Keratinocyte (primary cell): Measurements from ENCODE around the gene RASEF. TPM values are rescaled to one million over a fixed set of nuclear protein-coding genes. Genes with fewer than 3 reads are reported as not detected.

Experiments
- DNase-seq: peaks from one replicate; pipeline ENCODE4 v3.0.0-alpha.2; 2011; ENCODE audit warnings: low read depth, missing footprints, low spot score
- FAIRE-seq: peaks from 2 replicates; lab custom pipeline; 2011; peaks lifted over from hg19 to GRCh38; lab: Jason Lieb, UNC
- H2AFZ ChIP-seq: 2 replicates; pipeline ENCODE4 v1.6.0; 2012; ENCODE audit warnings: low read length, control low read depth, inconsistent platforms; ENCODE audit not compliant: control insufficient read depth
- H3K27ac ChIP-seq: 2 replicates; pipeline ENCODE4 v1.5.1; 2011; ENCODE audit warnings: low read length; ENCODE audit not compliant: control insufficient read depth, insufficient read depth
- H3K27me3 ChIP-seq: 3 replicates; pipeline ENCODE4 v1.6.0; 2011; ENCODE audit warnings: low read length; ENCODE audit not compliant: control insufficient read depth, insufficient read depth; ENCODE audit errors: extremely low read depth
- H3K36me3 ChIP-seq, 2 experiments: 2 replicates in 1 of 2; 3 replicates in 1 of 2; pipeline ENCODE4 v1.5.1; 2011; ENCODE audit warnings: low read length in 2 of 2, mild to moderate bottlenecking in 1 of 2; ENCODE audit not compliant: control insufficient read depth in 2 of 2, insufficient read depth in 2 of 2; ENCODE audit errors: extremely low read depth in 1 of 2
- H3K4me1 ChIP-seq: 3 replicates; pipeline ENCODE4 v1.5.1; 2011; ENCODE audit warnings: low read length; ENCODE audit not compliant: control insufficient read depth, insufficient read depth; ENCODE audit errors: extremely low read depth
- H3K4me2 ChIP-seq: 3 replicates; pipeline ENCODE4 v1.6.0; 2011; ENCODE audit warnings: low read depth, low read length; ENCODE audit not compliant: control insufficient read depth, insufficient read depth; ENCODE audit errors: extremely low read depth
- H3K4me3 ChIP-seq, 3 experiments: fragments of 200-600 bp in 1 of 3; sonication (generic) in 1 of 3; 2 replicates in 2 of 3; 3 replicates in 1 of 3; pipeline ENCODE4 v1.5.1; 2011 to 2016; ENCODE audit warnings: low read length in 3 of 3, mild to moderate bottlenecking in 3 of 3, control low read depth in 2 of 3, inconsistent platforms in 1 of 3, low read depth in 1 of 3, mixed read lengths in 1 of 3, mixed run types in 1 of 3, moderate library complexity in 1 of 3; ENCODE audit not compliant: control insufficient read depth in 2 of 3, insufficient read depth in 2 of 3; ENCODE audit errors: extremely low read depth in 1 of 3
- H3K79me2 ChIP-seq: 2 replicates; pipeline ENCODE4 v1.6.0; 2012; ENCODE audit warnings: low read length; ENCODE audit not compliant: control insufficient read depth, insufficient read depth
- H3K9ac ChIP-seq: 3 replicates; pipeline ENCODE4 v1.6.0; 2011; ENCODE audit warnings: low read length; ENCODE audit not compliant: control insufficient read depth, insufficient read depth; ENCODE audit errors: extremely low read depth
- H3K9me1 ChIP-seq: 3 replicates; pipeline ENCODE4 v1.6.0; 2011; ENCODE audit warnings: low read length; ENCODE audit not compliant: control insufficient read depth, insufficient read depth; ENCODE audit errors: extremely low read depth
- H3K9me3 ChIP-seq: 2 replicates; pipeline ENCODE4 v1.5.1; 2012; ENCODE audit warnings: low read depth, low read length; ENCODE audit not compliant: control insufficient read depth
- H4K20me1 ChIP-seq: 3 replicates; pipeline ENCODE4 v1.6.0; 2011; ENCODE audit warnings: low read length; ENCODE audit not compliant: control insufficient read depth, insufficient read depth; ENCODE audit errors: extremely low read depth
- CTCF ChIP-seq, 3 experiments: IDR thresholded peaks in 1 of 3; conservative IDR thresholded peaks in 1 of 3; optimal IDR thresholded peaks in 1 of 3; 2 replicates in 2 of 3; 3 replicates in 1 of 3; pipeline versions ENCODE3 to v1.5.1; 2011; ENCODE audit warnings: low read length in 3 of 3, mild to moderate bottlenecking in 3 of 3, moderate library complexity in 2 of 3, control low read depth in 1 of 3, inconsistent platforms in 1 of 3; ENCODE audit not compliant: insufficient read depth in 2 of 3; ENCODE audit errors: extremely low read depth in 1 of 3
- EZH2 ChIP-seq: IDR thresholded peaks from one replicate; pipeline ENCODE4 v1.6.1; 2012; ENCODE audit warnings: inconsistent platforms, mild to moderate bottlenecking, low read length, moderate library complexity
- dilution Hi-C: fragments of 300-500 bp; cut with MboI; formaldehyde crosslinking; loops from one replicate; pipeline ENCODE4 v1.7.0; 2020; ENCODE audit warnings: low sequenced_read_pairs; ENCODE audit not compliant: extremely low pct_ligation_motif_present
- polyA plus RNA-seq, 5 experiments: library from polyadenylated mRNA; depleted of rRNA in 3 of 5; stranded (reverse) in 3 of 5; stranded (forward) in 1 of 5; unstranded in 1 of 5; fragments of >200 nt; gene quantifications; 1 replicate in 1 of 5; 2 replicates in 3 of 5; 3 replicates in 1 of 5; pipeline versions ENCODE4 v1.2.1 to v1.2.3, GENCODE V29; 2011 to 2012; ENCODE audit warnings: missing spikeins in 2 of 5, low read depth in 1 of 5, low replicate concordance in 1 of 5

Gene RASEF
- polyA plus RNA-seq, 1 donor (not counting 4 experiments of a cell fraction or from before 2014, with no cell fraction given): 0.28 TPM

DNA sequence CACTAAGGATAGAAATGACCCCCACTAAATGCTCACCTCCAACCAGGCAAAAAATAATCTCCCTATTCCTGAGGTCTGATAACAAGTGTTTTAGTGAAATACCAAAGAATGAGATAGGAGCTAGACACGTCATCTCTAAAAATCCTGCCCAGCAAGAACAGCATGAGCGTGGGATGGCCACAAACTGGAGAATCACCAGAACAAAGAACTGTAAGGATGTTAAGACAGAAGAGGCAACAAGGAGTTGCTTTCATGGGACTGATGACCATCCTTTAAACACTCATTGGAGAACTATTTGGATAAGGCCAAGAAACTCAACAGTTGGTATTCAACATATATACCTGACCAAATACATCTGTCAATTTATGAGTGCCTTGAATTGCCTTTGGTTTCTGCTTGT is 113.7 kb downstream of the RASEF start:
- dilution Hi-C loops: no loop called here
- no peak overlapping the region for H3K4me3 ChIP-seq
- no peaks in the 10 kb centered on the region for H3K36me3 ChIP-seq
- no peak for DNase-seq
- H3K27me3 ChIP-seq: no peaks in the 10 kb centered on the region
- no peaks in the 10 kb centered on the region for H3K9me1 ChIP-seq
- H4K20me1 ChIP-seq: no peaks in the 10 kb centered on the region
- no peak for FAIRE-seq
- H3K9ac ChIP-seq: no peak overlapping the region
- H3K4me1 ChIP-seq: no peaks in the 10 kb centered on the region
- H3K27ac ChIP-seq: no peak overlapping the region
- H2AFZ ChIP-seq: no peak overlapping the region
- no peaks in the 10 kb centered on the region for H3K9me3 ChIP-seq
- TF ChIP-seq EZH2: no peak
- TF ChIP-seq CTCF (optimal IDR thresholded peaks at IDR 0.05 in 1 of 3, IDR thresholded peaks at IDR 0.05 in 1 of 3, conservative IDR thresholded peaks at IDR 0.05 in 1 of 3; ENCODE audit: extremely low read depth in 1 of 3, insufficient read depth in 2 of 3, low read length in 3 of 3): no peak
- no peak overlapping the region for H3K4me2 ChIP-seq
- no peaks in the 10 kb centered on the region for H3K79me2 ChIP-seq

GRCh38 chr9:82940376-82940775 is 122.6 kb downstream of the RASEF start:
- Histone ChIP-seq H3K79me2 (no peaks in the 10 kb centered on the region), H3K4me1 (peaks cover 1% of the 10 kb centered on the region), H2AFZ (no peak overlapping the region), H3K27me3 (no peaks in the 10 kb centered on the region), H3K9me3 (no peaks in the 10 kb centered on the region), H3K9me1 (no peaks in the 10 kb centered on the region), H4K20me1 (no peaks in the 10 kb centered on the region), H3K9ac (no peak overlapping the region), H3K27ac (no peak overlapping the region), H3K36me3 (no peaks in the 10 kb centered on the region), H3K4me2 (no peak overlapping the region), H3K4me3 (no peak overlapping the region)
- no peak for FAIRE-seq
- no peak for DNase-seq
- dilution Hi-C loops: no loop called here
- TF ChIP-seq EZH2: no peak
- TF ChIP-seq CTCF (optimal IDR thresholded peaks at IDR 0.05 in 1 of 3, IDR thresholded peaks at IDR 0.05 in 1 of 3, conservative IDR thresholded peaks at IDR 0.05 in 1 of 3; ENCODE audit: extremely low read depth in 1 of 3, insufficient read depth in 2 of 3, low read length in 3 of 3): no peak
